Endothelial cell of umbilical vein (primary cell): ENCODE measurements around the gene MEGF11. TPM values are rescaled to one million over a fixed set of nuclear protein-coding genes. Genes with fewer than 3 reads are reported as not detected.

Experiments
- BruUV-seq: library from RNA; stranded (reverse); fragments of 400-500 nt; replicated peaks from 2 replicates; lab custom pipeline; 2021; lab: Mats Ljungman, UMichigan
- CTCF ChIA-PET: fragments of 300-600, 350-600 bp; sonication (Branson Sonifier 250); formaldehyde crosslinking; loops from one replicate; lab custom pipeline; 2021; ENCODE audit warnings: antibody characterized with exemption, inconsistent platforms; lab: Charles Lee
- POLR2A ChIA-PET: fragments of 300-600, 350-600 bp; sonication (Branson Sonifier 250); formaldehyde crosslinking; loops from one replicate; lab custom pipeline; 2021; ENCODE audit warnings: antibody characterized with exemption, inconsistent platforms; lab: Charles Lee
- DNase-seq: peaks from one replicate; pipeline ENCODE4 v3.0.0-alpha.2; 2011; ENCODE audit warnings: low read depth, low spot score
- FAIRE-seq: peaks from 2 replicates; lab custom pipeline; 2011; peaks lifted over from hg19 to GRCh38; lab: Jason Lieb, UNC
- H2AFZ ChIP-seq: 2 replicates; pipeline ENCODE4 v1.6.0; 2012; ENCODE audit warnings: low read depth, low read length, control low read depth, inconsistent platforms
- H3K27ac ChIP-seq: 2 replicates; pipeline ENCODE4 v1.5.1; 2011; ENCODE audit warnings: low read depth, mild to moderate bottlenecking, control low read depth, low read length, moderate library complexity; ENCODE audit not compliant: insufficient read depth
- H3K27me3 ChIP-seq, 2 experiments: 2 replicates each; pipeline versions ENCODE4 v1.6.0 to v1.6.1; 2011; ENCODE audit warnings: low read length in 2 of 2, mixed read lengths in 1 of 2; ENCODE audit not compliant: control insufficient read depth in 2 of 2, insufficient read depth in 2 of 2
- H3K36me3 ChIP-seq, 2 experiments: 2 replicates in 1 of 2; 3 replicates in 1 of 2; pipeline ENCODE4 v1.5.1; 2011; ENCODE audit warnings: low read length in 2 of 2, mild to moderate bottlenecking in 1 of 2, moderate library complexity in 1 of 2; ENCODE audit not compliant: control insufficient read depth in 2 of 2, insufficient read depth in 2 of 2; ENCODE audit errors: extremely low read depth in 1 of 2
- H3K4me1 ChIP-seq: 3 replicates; pipeline ENCODE4 v1.5.1; 2011; ENCODE audit warnings: mild to moderate bottlenecking, low read length; ENCODE audit not compliant: control insufficient read depth, insufficient read depth; ENCODE audit errors: extremely low read depth
- H3K4me2 ChIP-seq: 2 replicates; pipeline ENCODE4 v1.6.1; 2011; ENCODE audit warnings: low read length, control low read depth, mixed read lengths; ENCODE audit not compliant: insufficient read depth
- H3K4me3 ChIP-seq, 3 experiments: fragments of 200-600 bp in 1 of 3; sonication (generic), shearing (Covaris generic) in 1 of 3; replicated peaks in 1 of 3; 2 replicates each; pipeline ENCODE4 v1.5.1; 2011 to 2016; ENCODE audit warnings: control low read depth in 3 of 3, low read length in 3 of 3, mild to moderate bottlenecking in 2 of 3, inconsistent platforms in 1 of 3, low read depth in 1 of 3, moderate library complexity in 1 of 3; ENCODE audit not compliant: insufficient read depth in 1 of 3
- H3K79me2 ChIP-seq: 2 replicates; pipeline ENCODE4 v1.6.0; 2012; ENCODE audit warnings: low read length, inconsistent platforms; ENCODE audit not compliant: control insufficient read depth, insufficient read depth
- H3K9ac ChIP-seq: replicated peaks from 2 replicates; pipeline ENCODE3; 2011; ENCODE audit warnings: low read length, control low read depth; ENCODE audit not compliant: insufficient read depth; ENCODE audit errors: extremely low read depth
- H3K9me1 ChIP-seq: replicated peaks from 3 replicates; pipeline ENCODE4 v1.6.0; 2011; ENCODE audit warnings: mild to moderate bottlenecking, low read length; ENCODE audit not compliant: control insufficient read depth, insufficient read depth; ENCODE audit errors: extremely low read depth
- H3K9me3 ChIP-seq: replicated peaks from 2 replicates; pipeline ENCODE4 v1.5.1; 2012; ENCODE audit warnings: low read length, inconsistent platforms; ENCODE audit not compliant: control insufficient read depth, insufficient read depth
- H4K20me1 ChIP-seq: replicated peaks from 2 replicates; pipeline ENCODE3; 2011; ENCODE audit warnings: mild to moderate bottlenecking, low read length; ENCODE audit not compliant: control insufficient read depth, insufficient read depth; ENCODE audit errors: extremely low read depth
- EZH2 ChIP-seq: IDR thresholded peaks from 2 replicates; pipeline ENCODE4 v1.6.1; 2012; ENCODE audit warnings: borderline replicate concordance, low read depth, mild to moderate bottlenecking, moderate library complexity, low read length, inconsistent platforms; ENCODE audit not compliant: severe bottlenecking
- FOS ChIP-seq: IDR thresholded peaks from 2 replicates; pipeline ENCODE4 v1.6.1; 2011; ENCODE audit warnings: mild to moderate bottlenecking, low read length, moderate library complexity, borderline replicate concordance; ENCODE audit not compliant: insufficient read depth
- JUN ChIP-seq: IDR thresholded peaks from 2 replicates; pipeline ENCODE4 v1.6.1; 2011; ENCODE audit warnings: borderline replicate concordance, low read depth; ENCODE audit not compliant: insufficient read length, insufficient read depth
- MYC ChIP-seq: IDR thresholded peaks from one replicate; pipeline ENCODE4 v1.6.1; 2011; ENCODE audit warnings: mild to moderate bottlenecking, low read depth, low read length
- POLR2A ChIP-seq: IDR thresholded peaks from 2 replicates; pipeline ENCODE4 v1.6.1; 2012; ENCODE audit warnings: low read depth, mild to moderate bottlenecking, control low read depth, low read length
- POLR2AphosphoS5 ChIP-seq: IDR thresholded peaks from 2 replicates; pipeline ENCODE4 v1.6.1; 2012; ENCODE audit warnings: low read depth, mild to moderate bottlenecking, control low read depth, low read length, moderate library complexity; ENCODE audit not compliant: insufficient read depth
- dilution Hi-C: fragments of 300-500 bp; cut with MboI; formaldehyde crosslinking; loops from one replicate; pipeline ENCODE4 v1.15.0; 2019; ENCODE audit warnings: low sequenced_read_pairs; ENCODE audit not compliant: extremely low pct_ligation_motif_present
- intact Hi-C: fragments of 100-400 bp; cut with micrococcal nuclease; formaldehyde crosslinking; loops from one replicate; pipeline ENCODE4 v1.10.0; 2022
- polyA plus RNA-seq, 4 experiments: library from polyadenylated mRNA; depleted of rRNA in 3 of 4; stranded (reverse) in 3 of 4; unstranded in 1 of 4; fragments of >200 nt; gene quantifications; 2 replicates each; pipeline versions ENCODE4 v1.2.1 to v1.2.3, GENCODE V29; 2011 to 2012; ENCODE audit warnings: missing spikeins in 1 of 4
- total RNA-seq: library from RNA; stranded (reverse); gene quantifications from 2 replicates; pipeline ENCODE4 v1.2.3, GENCODE V29; 2021
- TF ChIP-seq, protein P1 (sequence below): IDR thresholded peaks from 2 replicates; pipeline ENCODE4 v1.6.1; 2011; ENCODE audit not compliant: insufficient read depth, insufficient read length

MEGF11 gene
- total and polyA plus RNA-seq, 2 donors (not counting 3 experiments of a cell fraction or from before 2014, with no cell fraction given): not detected

- no peak for DNase-seq
- no peak overlapping the region for H3K4me2 ChIP-seq
- dilution Hi-C loops: no loop called here
- H3K79me2 ChIP-seq: no peaks in the 10 kb centered on the region
- H3K9ac ChIP-seq: no peak overlapping the region
- H3K27me3 ChIP-seq: peaks cover 4 to 15% of the 10 kb centered on the region in 2 experiments
- H3K4me3 ChIP-seq: no peak overlapping the region
- H2AFZ ChIP-seq: no peak overlapping the region
- TF ChIP-seq MYC: no peak
- no peak for TF ChIP-seq FOS
- TF ChIP-seq JUN: no peak
- no peak for TF ChIP-seq POLR2AphosphoS5
- TF ChIP-seq, protein P1, sequence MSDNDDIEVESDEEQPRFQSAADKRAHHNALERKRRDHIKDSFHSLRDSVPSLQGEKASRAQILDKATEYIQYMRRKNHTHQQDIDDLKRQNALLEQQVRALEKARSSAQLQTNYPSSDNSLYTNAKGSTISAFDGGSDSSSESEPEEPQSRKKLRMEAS: no peak
- no peak for TF ChIP-seq POLR2A
- TF ChIP-seq EZH2: no peak
- POLR2A ChIA-PET: no interaction called here
- H3K4me1 ChIP-seq: no peaks in the 10 kb centered on the region
- H3K27ac ChIP-seq: no peak overlapping the region
- CTCF ChIA-PET: no interaction called here
- H3K36me3 ChIP-seq: no peaks in the 10 kb centered on the region
- intact Hi-C loops: no loop called here
- BruUV-seq: no TSS peak
- no peaks in the 10 kb centered on the region for H3K9me1 ChIP-seq
- no peaks in the 10 kb centered on the region for H3K9me3 ChIP-seq
- FAIRE-seq: no peak
- no peaks in the 10 kb centered on the region for H4K20me1 ChIP-seq
Measured at GRCh38 chr15:66241087-66241907, 12.3 kb downstream of the MEGF11 start.
